HepG2 (cell line): ENCODE data around the gene PIEZO1. TPM values are rescaled to one million over a fixed set of nuclear protein-coding genes. Genes with fewer than 3 reads are reported as not detected.

ENCODE experiments used
- ATAC-seq: fragments of 200-7000 bp; cut with Tn5 transposase; 3 replicates; pipeline ENCODE4 v1.9.1; 2020; ENCODE audit warnings: mild to moderate bottlenecking, moderate library complexity
- BruUV-seq: library from RNA; stranded (reverse); fragments of 400-500 nt; replicated peaks from 2 replicates; lab custom pipeline; 2021; lab: Mats Ljungman, UMichigan
- CTCF ChIA-PET: fragments of 300-600 bp; formaldehyde crosslinking; extraction: SDS; loops from one replicate; lab custom pipeline; 2021; ENCODE audit warnings: low total read pairs, inconsistent platforms, low intra/inter-chr PET ratio; lab: Yijun Ruan, JAX
- POLR2A ChIA-PET: fragments of 350-600 bp; sonication (Branson Sonifier 250); formaldehyde crosslinking; loops from one replicate; lab custom pipeline; 2020; ENCODE audit warnings: antibody characterized with exemption, inconsistent platforms; lab: Yijun Ruan, JAX
- DNase-seq: peaks from one replicate; pipeline ENCODE4 v3.0.0-alpha.2; 2015; ENCODE audit warnings: low spot score
- FAIRE-seq: peaks from 3 replicates; lab custom pipeline; 2011; peaks lifted over from hg19 to GRCh38; lab: Jason Lieb, UNC
- H2AFZ ChIP-seq: one replicate; pipeline ENCODE4 v1.6.1; 2011; ENCODE audit warnings: low read length, inconsistent platforms
- H3K27ac ChIP-seq: fragments of 300-600 bp; 3 replicates; pipeline ENCODE4 v1.8.0; 2011; ENCODE audit warnings: mixed run types, mild to moderate bottlenecking, mixed read lengths, low read length, inconsistent platforms; ENCODE audit not compliant: insufficient read depth; ENCODE audit errors: extremely low read length
- H3K27me3 ChIP-seq, 2 experiments: fragments of 200-600 bp in 1 of 2; 2 replicates in 1 of 2; 3 replicates in 1 of 2; pipeline versions ENCODE4 v1.6.0 to v1.8.0; 2011; ENCODE audit warnings: low read length in 2 of 2, mild to moderate bottlenecking in 2 of 2, moderate library complexity in 2 of 2, inconsistent platforms in 1 of 2; ENCODE audit not compliant: insufficient read depth in 2 of 2, control insufficient read depth in 1 of 2
- H3K36me3 ChIP-seq, 2 experiments: fragments of 200-600 bp in 1 of 2; replicated peaks in 1 of 2; 2 replicates in 1 of 2; 3 replicates in 1 of 2; pipeline versions ENCODE4 v1.5.1 to v1.8.0; 2011; ENCODE audit warnings: low read length in 2 of 2, inconsistent platforms in 1 of 2; ENCODE audit not compliant: insufficient read depth in 2 of 2, control insufficient read depth in 1 of 2
- H3K4me1 ChIP-seq: 2 replicates; pipeline ENCODE4 v1.5.1; 2012; ENCODE audit warnings: low read length, inconsistent platforms; ENCODE audit not compliant: insufficient read depth
- H3K4me2 ChIP-seq: 2 replicates; pipeline ENCODE4 v1.6.0; 2011; ENCODE audit warnings: low read depth, low read length, inconsistent platforms
- H3K4me3 ChIP-seq, 3 experiments: fragments of 200-600 bp in 1 of 3; sonication (generic), shearing (Covaris generic) in 1 of 3; replicated peaks in 1 of 3; 2 replicates each; pipeline ENCODE4 v1.5.1; 2011 to 2016; ENCODE audit warnings: low read length in 3 of 3, inconsistent platforms in 2 of 3, low read depth in 2 of 3, mild to moderate bottlenecking in 2 of 3, control low read depth in 1 of 3, mixed read lengths in 1 of 3; ENCODE audit not compliant: insufficient read depth in 1 of 3
- H3K79me2 ChIP-seq: one replicate; pipeline ENCODE4 v1.6.1; 2011; ENCODE audit warnings: low read length, inconsistent platforms; ENCODE audit not compliant: insufficient read depth
- H3K9ac ChIP-seq: 2 replicates; pipeline ENCODE4 v1.6.0; 2011; ENCODE audit warnings: mild to moderate bottlenecking, low read depth, low read length, inconsistent platforms; ENCODE audit not compliant: insufficient read depth
- H3K9me3 ChIP-seq: 2 replicates; pipeline ENCODE4 v1.5.1; 2012; ENCODE audit warnings: mild to moderate bottlenecking, low read length
- H4K20me1 ChIP-seq: 2 replicates; pipeline ENCODE4 v1.6.0; 2011; ENCODE audit warnings: inconsistent platforms, mild to moderate bottlenecking, low read length, moderate library complexity; ENCODE audit not compliant: insufficient read depth
- ATF1 ChIP-seq: IDR thresholded peaks from 2 replicates; pipeline ENCODE4 v1.6.1; 2016; ENCODE audit warnings: mild to moderate bottlenecking, control low read depth
- E2F5 ChIP-seq: sonication (generic); formaldehyde crosslinking; conservative IDR thresholded peaks from 2 replicates; pipeline ENCODE4 v1.4.0; 2020; ENCODE audit warnings: missing genetic modification reagents
- EHMT2 ChIP-seq: fragments of 200-600 bp; sonication (generic); IDR thresholded peaks from 2 replicates; pipeline ENCODE4 v1.7.0; 2017; ENCODE audit warnings: antibody characterized with exemption, low read depth, low read length, borderline replicate concordance
- FOXM1 ChIP-seq: sonication (generic); formaldehyde crosslinking; IDR thresholded peaks from 2 replicates; pipeline ENCODE4 v1.5.0; 2020; ENCODE audit warnings: missing genetic modification reagents
- YY1 ChIP-seq: IDR thresholded peaks from 2 replicates; pipeline ENCODE4 v1.6.1; 2011; ENCODE audit warnings: low read length, low read depth, moderate library complexity, mild to moderate bottlenecking; ENCODE audit not compliant: insufficient read depth, insufficient replicate concordance
- ZFP82 ChIP-seq: sonication (generic); formaldehyde crosslinking; IDR thresholded peaks from 2 replicates; pipeline ENCODE4 v1.5.1; 2020; ENCODE audit warnings: mild to moderate bottlenecking, missing genetic modification reagents, borderline replicate concordance
- ZMAT5 ChIP-seq: sonication (generic); formaldehyde crosslinking; IDR thresholded peaks from 2 replicates; pipeline ENCODE4 v1.5.0; 2020; ENCODE audit warnings: mild to moderate bottlenecking, low read depth, missing genetic modification reagents, borderline replicate concordance
- ZMYM4 ChIP-seq: sonication (generic); formaldehyde crosslinking; IDR thresholded peaks from 2 replicates; pipeline ENCODE4 v1.8.1; 2023; ENCODE audit warnings: mild to moderate bottlenecking, missing genetic modification reagents
- ZNF407 ChIP-seq: sonication (generic); formaldehyde crosslinking; IDR thresholded peaks from one replicate; pipeline ENCODE4 v1.5.1; 2020; ENCODE audit warnings: mild to moderate bottlenecking, missing genetic modification reagents; ENCODE audit errors: not compliant biosample characterization
- ZNF550 ChIP-seq: sonication (generic); formaldehyde crosslinking; IDR thresholded peaks from 2 replicates; pipeline ENCODE4 v1.4.0; 2020; ENCODE audit warnings: mild to moderate bottlenecking, missing genetic modification reagents, borderline replicate concordance
- ZNF564 ChIP-seq: sonication (generic); formaldehyde crosslinking; IDR thresholded peaks from 2 replicates; pipeline ENCODE4 v1.8.1; 2023; ENCODE audit warnings: mild to moderate bottlenecking, missing genetic modification reagents
- ZNF766 ChIP-seq: sonication (generic); formaldehyde crosslinking; IDR thresholded peaks from 2 replicates; pipeline ENCODE4 v1.5.0; 2020; ENCODE audit warnings: missing genetic modification reagents, borderline replicate concordance
- ZNF772 ChIP-seq: sonication (generic); formaldehyde crosslinking; IDR thresholded peaks from 2 replicates; pipeline ENCODE4 v1.5.0; 2020; ENCODE audit warnings: mild to moderate bottlenecking, missing genetic modification reagents
- ZNF816 ChIP-seq: sonication (generic); formaldehyde crosslinking; IDR thresholded peaks from 2 replicates; pipeline ENCODE4 v1.8.0; 2022; ENCODE audit warnings: missing genetic modification reagents, mild to moderate bottlenecking, borderline replicate concordance
- ZSCAN5A ChIP-seq: sonication (generic); formaldehyde crosslinking; IDR thresholded peaks from 2 replicates; pipeline ENCODE4 v1.8.0; 2022; ENCODE audit warnings: mild to moderate bottlenecking, missing genetic modification reagents, borderline replicate concordance
- WGBS: methylation state at CpG from one replicate; pipeline ENCODE4 v1.1.6; 2017; ENCODE audit warnings: low lambda C conversion rate; 5-methylcytosine and 5-hydroxymethylcytosine counted together
- in situ Hi-C: cut with HindIII; loops from 2 replicates; pipeline ENCODE4 v1.10.0; 2017; ENCODE audit warnings: low pct_unique_long_range_greater_than_20kb; ENCODE audit not compliant: extremely low pct_ligation_motif_present
- intact Hi-C: fragments of 100-400 bp; cut with micrococcal nuclease; formaldehyde crosslinking; loops from one replicate; pipeline ENCODE4 v1.10.0; 2022; ENCODE audit not compliant: unreplicated experiment
- polyA plus RNA-seq, 8 experiments: library from polyadenylated mRNA; depleted of rRNA in 3 of 8; stranded (reverse) in 7 of 8; unstranded in 1 of 8; fragments of >200 nt; fragmentation: Illumina TruSeq in 4 of 8; extraction: Trizol in 4 of 8; gene quantifications; 2 replicates each; pipeline versions ENCODE4 v1.2.1 to v1.2.3, GENCODE V29; 2011 to 2016; ENCODE audit warnings: low read depth in 4 of 8, missing spikeins in 1 of 8, mixed read lengths in 1 of 8; ENCODE audit not compliant: insufficient read depth in 1 of 8
- total RNA-seq, 5 experiments: library from RNA; depleted of rRNA; stranded (reverse); fragments of >200 nt; fragmentation: Illumina TruSeq; extraction: Trizol; gene quantifications; 2 replicates each; pipeline ENCODE4 v1.2.3, GENCODE V29; 2016; ENCODE audit warnings: low read depth in 1 of 5

Gene PIEZO1
- total and polyA plus RNA-seq, 2 of the 13 experiments (the other 11 are each of a cell fraction or from before 2014, with no cell fraction given) = 67.9 to 85.0 TPM

- Histone ChIP-seq H3K27ac (no peak overlapping the region), H3K4me1 (peaks cover 47% of the 10 kb centered on the region), H2AFZ (no peak overlapping the region), H3K9ac (no peak overlapping the region), H3K36me3 (peaks cover 2 to 4% of the 10 kb centered on the region in 2 experiments; a peak in 1 of 5 replicates), H3K27me3 (no peaks in the 10 kb centered on the region), H3K79me2 (peaks cover 63% of the 10 kb centered on the region), H3K9me3 (no peaks in the 10 kb centered on the region), H3K4me2 (no peak overlapping the region), H3K4me3 (no peak overlapping the region), H4K20me1 (peaks cover 29% of the 10 kb centered on the region)
- intact Hi-C loops (no loop called here), in situ Hi-C loops (no loop called here)
- 92% methylated on average over 6 of the region's 7 CpGs for WGBS
- POLR2A ChIA-PET = no interaction called here
- FAIRE-seq (no peak), ATAC-seq (no peak), DNase-seq (no peak)
- BruUV-seq = no TSS peak
- CTCF ChIA-PET = no interaction called here
- no peak for TF ChIP-seq ZNF766
- TF ChIP-seq ZFP82 (CRISPR knock-in tag) = no peak
- no peak for TF ChIP-seq E2F5
- no peak for TF ChIP-seq ATF1
- TF ChIP-seq EHMT2 = no peak
- TF ChIP-seq ZNF550 (CRISPR knock-in tag) = no peak
- no peak for TF ChIP-seq ZNF564 (CRISPR knock-in tag)
- TF ChIP-seq ZNF407 = no peak
- TF ChIP-seq ZMAT5 = no peak
- TF ChIP-seq ZSCAN5A (CRISPR knock-in tag) = no peak
- no peak for TF ChIP-seq FOXM1 (CRISPR knock-in tag)
- TF ChIP-seq ZMYM4 (CRISPR knock-in tag) = no peak
- TF ChIP-seq ZNF816 = no peak
- TF ChIP-seq ZNF772 (CRISPR knock-in tag) = no peak
- TF ChIP-seq YY1 = no peak
Measured at GRCh38 chr16:88778271-88778525, 6.8 kb downstream of the PIEZO1 start.
